Measurements from ENCODE around the gene LRP1B. TPM values are rescaled to one million over a fixed set of nuclear protein-coding genes. Genes with fewer than 3 reads are reported as not detected.

Gene LRP1B
- total and polyA plus RNA-seq, 2 donors (not counting 1 experiment from before 2014, with no cell fraction given) = not detected

GRCh38 chr2:141639809-141640208, 491.0 kb downstream of the LRP1B start:
- ChIA-PET CTCF (no interaction called here), POLR2A (no interaction called here)
- H3K9me3 ChIP-seq (ENCODE audit: control extremely low read depth in 1 of 3, control insufficient read depth in 2 of 3, insufficient read depth in 1 of 3, low read length in 2 of 3) = no peaks in the 10 kb centered on the region
- no peak overlapping the region for H3K27ac Mint-ChIP-seq
- no peaks in the 10 kb centered on the region for H3K4me1 ChIP-seq (ENCODE audit: control insufficient read depth in 2 of 2, insufficient read depth in 2 of 2, low read length in 2 of 2)
- no peak for TF ChIP-seq CTCF (IDR thresholded peaks at IDR 0.05)
- no peak for TF ChIP-seq EZH2 (IDR thresholded peaks at IDR 0.05; ENCODE audit: borderline replicate concordance, insufficient read depth, low read depth, low read length, poor library complexity, severe bottlenecking)
- WGBS (ENCODE audit: insufficient coverage) = no CpG with 5 or more reads among the region's 3 CpGs
- no peak overlapping the region for H3K4me2 ChIP-seq (replicated peaks; ENCODE audit: low read depth, low read length, poor library complexity, severe bottlenecking)
- H3K27me3 ChIP-seq (replicated peaks in 1 of 4; ENCODE audit: control extremely low read depth in 1 of 4, control insufficient read depth in 3 of 4, insufficient read depth in 4 of 4, low read length in 3 of 4) = no peaks in the 10 kb centered on the region
- H3K27me3 Mint-ChIP-seq = no peaks in the 10 kb centered on the region
- no peak overlapping the region for H3K4me3 ChIP-seq (ENCODE audit: control extremely low read depth in 1 of 5, extremely low read depth in 1 of 5, insufficient read depth in 1 of 5, low read depth in 2 of 5, low read length in 4 of 5)
- no peaks in the 10 kb centered on the region for H3K4me1 Mint-ChIP-seq
- no peaks in the 10 kb centered on the region for H4K20me1 ChIP-seq (ENCODE audit: control insufficient read depth, insufficient read depth, low read length, poor library complexity, severe bottlenecking)
- H3K9me3 Mint-ChIP-seq (ENCODE audit: insufficient read depth) = no peaks in the 10 kb centered on the region
- H2AFZ ChIP-seq (ENCODE audit: insufficient read depth, low read depth, low read length, poor library complexity, severe bottlenecking) = no peak overlapping the region
- no peak overlapping the region for H3K27ac ChIP-seq (ENCODE audit: low read length in 2 of 2)
- H3K4me3 Mint-ChIP-seq = no peak overlapping the region
- intact Hi-C loops (cut with micrococcal nuclease) = no loop called here
- ATAC-seq (ENCODE audit: low read depth) (no peak), DNase-seq (no peak)
- no peaks in the 10 kb centered on the region for H3K36me3 ChIP-seq (replicated peaks in 1 of 2; ENCODE audit: control extremely low read depth in 1 of 2, control insufficient read depth in 1 of 2, extremely low read depth in 1 of 2, insufficient read depth in 2 of 2, low read length in 1 of 2)
- H3K79me2 ChIP-seq (ENCODE audit: control insufficient read depth, insufficient read depth, low read length) = no peaks in the 10 kb centered on the region
- no peak overlapping the region for H3K9ac ChIP-seq (ENCODE audit: low read length)

GRCh38 chr2:141633132-141633531, 497.7 kb downstream of the LRP1B start:
- POLR2A ChIA-PET = no interaction called here
- H3K36me3 ChIP-seq (replicated peaks in 1 of 2; ENCODE audit: control extremely low read depth in 1 of 2, control insufficient read depth in 1 of 2, extremely low read depth in 1 of 2, insufficient read depth in 2 of 2, low read length in 1 of 2) = no peaks in the 10 kb centered on the region

More at GRCh38 chr2:141633132-141633531, 497.7 kb downstream of the LRP1B start:
- Histone ChIP-seq H4K20me1 (ENCODE audit: control insufficient read depth, insufficient read depth, low read length, poor library complexity, severe bottlenecking) (no peaks in the 10 kb centered on the region), H3K9ac (ENCODE audit: low read length) (no peak overlapping the region), H3K9me3 (ENCODE audit: control extremely low read depth in 1 of 3, control insufficient read depth in 2 of 3, insufficient read depth in 1 of 3, low read length in 2 of 3) (no peaks in the 10 kb centered on the region), H2AFZ (ENCODE audit: insufficient read depth, low read depth, low read length, poor library complexity, severe bottlenecking) (no peak overlapping the region), H3K79me2 (ENCODE audit: control insufficient read depth, insufficient read depth, low read length) (no peaks in the 10 kb centered on the region), H3K27me3 (replicated peaks in 1 of 4; ENCODE audit: control extremely low read depth in 1 of 4, control insufficient read depth in 3 of 4, insufficient read depth in 4 of 4, low read length in 3 of 4) (no peaks in the 10 kb centered on the region), H3K27ac (ENCODE audit: low read length in 2 of 2) (no peak overlapping the region), H3K4me1 (ENCODE audit: control insufficient read depth in 2 of 2, insufficient read depth in 2 of 2, low read length in 2 of 2) (no peaks in the 10 kb centered on the region), H3K4me3 (ENCODE audit: control extremely low read depth in 1 of 5, extremely low read depth in 1 of 5, insufficient read depth in 1 of 5, low read depth in 2 of 5, low read length in 4 of 5) (no peak overlapping the region), H3K4me2 (replicated peaks; ENCODE audit: low read depth, low read length, poor library complexity, severe bottlenecking) (no peak overlapping the region)
- H3K27ac Mint-ChIP-seq = no peak overlapping the region
- H3K9me3 Mint-ChIP-seq (ENCODE audit: insufficient read depth) = no peaks in the 10 kb centered on the region
- H3K4me1 Mint-ChIP-seq = no peaks in the 10 kb centered on the region
- CTCF ChIA-PET = no interaction called here
- ATAC-seq (ENCODE audit: low read depth) = no peak
- H3K4me3 Mint-ChIP-seq = no peak overlapping the region
- no peak for DNase-seq
- H3K27me3 Mint-ChIP-seq = no peaks in the 10 kb centered on the region
- TF ChIP-seq EZH2 (IDR thresholded peaks at IDR 0.05; ENCODE audit: borderline replicate concordance, insufficient read depth, low read depth, low read length, poor library complexity, severe bottlenecking) (no peak), CTCF (IDR thresholded peaks at IDR 0.05) (no peak)
- intact Hi-C loops (cut with micrococcal nuclease) = no loop called here
